ENCODE measurements around the gene CDCA7L. TPM values are rescaled to one million over a fixed set of nuclear protein-coding genes. Genes with fewer than 3 reads are reported as not detected.

The CDCA7L gene
- total RNA-seq, 1 experiment from 2014 or later: 107 TPM

DNA sequence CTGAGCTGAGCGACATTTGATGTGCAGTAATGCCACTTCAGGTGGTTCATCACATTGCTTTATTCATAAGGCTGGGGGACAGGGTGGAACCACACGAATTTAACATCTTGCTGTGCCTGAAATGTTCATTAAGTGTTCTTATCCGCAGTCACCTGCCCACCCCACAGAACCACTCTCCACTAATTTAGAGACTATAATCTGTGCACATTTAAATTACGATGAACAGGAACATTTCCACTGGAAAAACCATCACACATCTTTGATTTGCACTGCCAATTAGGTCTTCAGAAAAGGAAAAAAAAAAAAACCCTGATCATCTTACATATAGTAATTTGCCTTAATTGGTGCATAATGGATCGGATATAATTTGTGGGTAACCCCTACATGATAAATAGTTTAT, 2.3 kb downstream of the CDCA7L start:
- Histone ChIP-seq H3K36me3 (ENCODE audit: control insufficient read depth in 1 of 2, insufficient read depth in 2 of 2, low read length in 2 of 2) (no peaks in the 10 kb centered on the region; a peak in 1 of 4 replicates), H3K27ac (ENCODE audit: low read depth, low read length) (no peak overlapping the region), H3K27me3 (ENCODE audit: insufficient read depth, low read length) (no peaks in the 10 kb centered on the region), H3K4me1 (ENCODE audit: control insufficient read depth in 1 of 2, insufficient read depth in 2 of 2, low read length in 2 of 2) (peaks cover 12 to 19% of the 10 kb centered on the region in 2 experiments), H3K4me2 (ENCODE audit: low read length) (no peak overlapping the region), H3K9me2 (ENCODE audit: insufficient read depth) (no peaks in the 10 kb centered on the region), H4K20me1 (ENCODE audit: insufficient read depth) (no peaks in the 10 kb centered on the region), H3K4me3 (replicated peaks in 1 of 2; ENCODE audit: low read depth in 1 of 2, low read length in 2 of 2) (no peak overlapping the region), H2AFZ (ENCODE audit: low read depth, low read length, poor library complexity, severe bottlenecking) (no peak overlapping the region), H3K9me3 (ENCODE audit: control insufficient read depth in 1 of 2, insufficient read depth in 1 of 2, low read depth in 1 of 2, low read length in 2 of 2) (no peaks in the 10 kb centered on the region), H3K79me2 (ENCODE audit: insufficient read depth, low read length) (peaks cover 68% of the 10 kb centered on the region), H3K9ac (ENCODE audit: low read length) (no peak overlapping the region)
- intact Hi-C loops (cut with micrococcal nuclease): no loop called here
- CTCF ChIA-PET: no interaction called here
- POLR2A ChIA-PET: no interaction called here
- TF ChIP-seq SRF (IDR thresholded peaks at IDR 0.05; ENCODE audit: low read depth) (no peak), EGR1 (IDR thresholded peaks at IDR 0.05; ENCODE audit: low read depth) (no peak), FOSL1 (IDR thresholded peaks at IDR 0.05; ENCODE audit: low read depth) (no peak), SP1 (IDR thresholded peaks at IDR 0.05; ENCODE audit: low read depth) (no peak), RAD21 (IDR thresholded peaks at IDR 0.05; ENCODE audit: low read depth) (no peak), ZNF274 (IDR thresholded peaks at IDR 0.05; ENCODE audit: low read depth, low read length) (no peak), CBX3 (IDR thresholded peaks at IDR 0.05; ENCODE audit: low read depth) (no peak), JUND (IDR thresholded peaks at IDR 0.05) (no peak), POLR2A (IDR thresholded peaks at IDR 0.05; ENCODE audit: borderline replicate concordance, extremely low read depth, insufficient read depth, insufficient read length) (no peak), EZH2phosphoT487 (IDR thresholded peaks at IDR 0.05; ENCODE audit: borderline replicate concordance) (no peak), YY1 (IDR thresholded peaks at IDR 0.05; ENCODE audit: extremely low read depth, insufficient replicate concordance, low read depth, low read length) (no peak), POLR2AphosphoS5 (IDR thresholded peaks at IDR 0.05; ENCODE audit: low read depth, low read length) (no peak), SIN3A (IDR thresholded peaks at IDR 0.05; ENCODE audit: low read depth) (no peak), CEBPB (IDR thresholded peaks at IDR 0.05; ENCODE audit: low read depth) (no peak)
- TF ChIP-seq, protein P1, sequence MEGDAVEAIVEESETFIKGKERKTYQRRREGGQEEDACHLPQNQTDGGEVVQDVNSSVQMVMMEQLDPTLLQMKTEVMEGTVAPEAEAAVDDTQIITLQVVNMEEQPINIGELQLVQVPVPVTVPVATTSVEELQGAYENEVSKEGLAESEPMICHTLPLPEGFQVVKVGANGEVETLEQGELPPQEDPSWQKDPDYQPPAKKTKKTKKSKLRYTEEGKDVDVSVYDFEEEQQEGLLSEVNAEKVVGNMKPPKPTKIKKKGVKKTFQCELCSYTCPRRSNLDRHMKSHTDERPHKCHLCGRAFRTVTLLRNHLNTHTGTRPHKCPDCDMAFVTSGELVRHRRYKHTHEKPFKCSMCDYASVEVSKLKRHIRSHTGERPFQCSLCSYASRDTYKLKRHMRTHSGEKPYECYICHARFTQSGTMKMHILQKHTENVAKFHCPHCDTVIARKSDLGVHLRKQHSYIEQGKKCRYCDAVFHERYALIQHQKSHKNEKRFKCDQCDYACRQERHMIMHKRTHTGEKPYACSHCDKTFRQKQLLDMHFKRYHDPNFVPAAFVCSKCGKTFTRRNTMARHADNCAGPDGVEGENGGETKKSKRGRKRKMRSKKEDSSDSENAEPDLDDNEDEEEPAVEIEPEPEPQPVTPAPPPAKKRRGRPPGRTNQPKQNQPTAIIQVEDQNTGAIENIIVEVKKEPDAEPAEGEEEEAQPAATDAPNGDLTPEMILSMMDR (IDR thresholded peaks at IDR 0.05 in 2 of 3, conservative IDR thresholded peaks at IDR 0.05 in 1 of 3; ENCODE audit: borderline replicate concordance in 1 of 3, insufficient read depth in 1 of 3, low read depth in 2 of 3, low read length in 2 of 3): no peak
- TF ChIP-seq, protein P2, sequence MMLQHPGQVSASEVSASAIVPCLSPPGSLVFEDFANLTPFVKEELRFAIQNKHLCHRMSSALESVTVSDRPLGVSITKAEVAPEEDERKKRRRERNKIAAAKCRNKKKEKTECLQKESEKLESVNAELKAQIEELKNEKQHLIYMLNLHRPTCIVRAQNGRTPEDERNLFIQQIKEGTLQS (IDR thresholded peaks at IDR 0.05): no peak
- TF ChIP-seq, protein P3, sequence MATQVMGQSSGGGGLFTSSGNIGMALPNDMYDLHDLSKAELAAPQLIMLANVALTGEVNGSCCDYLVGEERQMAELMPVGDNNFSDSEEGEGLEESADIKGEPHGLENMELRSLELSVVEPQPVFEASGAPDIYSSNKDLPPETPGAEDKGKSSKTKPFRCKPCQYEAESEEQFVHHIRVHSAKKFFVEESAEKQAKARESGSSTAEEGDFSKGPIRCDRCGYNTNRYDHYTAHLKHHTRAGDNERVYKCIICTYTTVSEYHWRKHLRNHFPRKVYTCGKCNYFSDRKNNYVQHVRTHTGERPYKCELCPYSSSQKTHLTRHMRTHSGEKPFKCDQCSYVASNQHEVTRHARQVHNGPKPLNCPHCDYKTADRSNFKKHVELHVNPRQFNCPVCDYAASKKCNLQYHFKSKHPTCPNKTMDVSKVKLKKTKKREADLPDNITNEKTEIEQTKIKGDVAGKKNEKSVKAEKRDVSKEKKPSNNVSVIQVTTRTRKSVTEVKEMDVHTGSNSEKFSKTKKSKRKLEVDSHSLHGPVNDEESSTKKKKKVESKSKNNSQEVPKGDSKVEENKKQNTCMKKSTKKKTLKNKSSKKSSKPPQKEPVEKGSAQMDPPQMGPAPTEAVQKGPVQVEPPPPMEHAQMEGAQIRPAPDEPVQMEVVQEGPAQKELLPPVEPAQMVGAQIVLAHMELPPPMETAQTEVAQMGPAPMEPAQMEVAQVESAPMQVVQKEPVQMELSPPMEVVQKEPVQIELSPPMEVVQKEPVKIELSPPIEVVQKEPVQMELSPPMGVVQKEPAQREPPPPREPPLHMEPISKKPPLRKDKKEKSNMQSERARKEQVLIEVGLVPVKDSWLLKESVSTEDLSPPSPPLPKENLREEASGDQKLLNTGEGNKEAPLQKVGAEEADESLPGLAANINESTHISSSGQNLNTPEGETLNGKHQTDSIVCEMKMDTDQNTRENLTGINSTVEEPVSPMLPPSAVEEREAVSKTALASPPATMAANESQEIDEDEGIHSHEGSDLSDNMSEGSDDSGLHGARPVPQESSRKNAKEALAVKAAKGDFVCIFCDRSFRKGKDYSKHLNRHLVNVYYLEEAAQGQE (IDR thresholded peaks at IDR 0.05; ENCODE audit: low read depth): no peak
- TF ChIP-seq, protein P4, sequence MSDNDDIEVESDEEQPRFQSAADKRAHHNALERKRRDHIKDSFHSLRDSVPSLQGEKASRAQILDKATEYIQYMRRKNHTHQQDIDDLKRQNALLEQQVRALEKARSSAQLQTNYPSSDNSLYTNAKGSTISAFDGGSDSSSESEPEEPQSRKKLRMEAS (IDR thresholded peaks at IDR 0.05): no peak
- TF ChIP-seq, protein P5, sequence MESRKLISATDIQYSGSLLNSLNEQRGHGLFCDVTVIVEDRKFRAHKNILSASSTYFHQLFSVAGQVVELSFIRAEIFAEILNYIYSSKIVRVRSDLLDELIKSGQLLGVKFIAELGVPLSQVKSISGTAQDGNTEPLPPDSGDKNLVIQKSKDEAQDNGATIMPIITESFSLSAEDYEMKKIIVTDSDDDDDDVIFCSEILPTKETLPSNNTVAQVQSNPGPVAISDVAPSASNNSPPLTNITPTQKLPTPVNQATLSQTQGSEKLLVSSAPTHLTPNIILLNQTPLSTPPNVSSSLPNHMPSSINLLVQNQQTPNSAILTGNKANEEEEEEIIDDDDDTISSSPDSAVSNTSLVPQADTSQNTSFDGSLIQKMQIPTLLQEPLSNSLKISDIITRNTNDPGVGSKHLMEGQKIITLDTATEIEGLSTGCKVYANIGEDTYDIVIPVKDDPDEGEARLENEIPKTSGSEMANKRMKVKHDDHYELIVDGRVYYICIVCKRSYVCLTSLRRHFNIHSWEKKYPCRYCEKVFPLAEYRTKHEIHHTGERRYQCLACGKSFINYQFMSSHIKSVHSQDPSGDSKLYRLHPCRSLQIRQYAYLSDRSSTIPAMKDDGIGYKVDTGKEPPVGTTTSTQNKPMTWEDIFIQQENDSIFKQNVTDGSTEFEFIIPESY (IDR thresholded peaks at IDR 0.05; ENCODE audit: extremely low read depth, insufficient replicate concordance, low read length): no peak
- ATAC-seq: no peak
- no TSS peak for BruUV-seq (replicated peaks)
- no peak for DNase-seq (ENCODE audit: low read depth, low spot score)
- RAD21 ChIA-PET (ENCODE audit: low non-redundant PET in 1 of 2, low total read pairs in 2 of 2, uncharacterized antibody in 2 of 2, unreplicated experiment in 2 of 2): no interaction called here
